ENCODE measurements around the gene APOC1. TPM values are rescaled to one million over a fixed set of nuclear protein-coding genes. Genes with fewer than 3 reads are reported as not detected.

The APOC1 gene
- total RNA-seq, 4 donors from 2014 or later: 3.0 to 7.4 (median 3.5) TPM; not detected in 1

DNA sequence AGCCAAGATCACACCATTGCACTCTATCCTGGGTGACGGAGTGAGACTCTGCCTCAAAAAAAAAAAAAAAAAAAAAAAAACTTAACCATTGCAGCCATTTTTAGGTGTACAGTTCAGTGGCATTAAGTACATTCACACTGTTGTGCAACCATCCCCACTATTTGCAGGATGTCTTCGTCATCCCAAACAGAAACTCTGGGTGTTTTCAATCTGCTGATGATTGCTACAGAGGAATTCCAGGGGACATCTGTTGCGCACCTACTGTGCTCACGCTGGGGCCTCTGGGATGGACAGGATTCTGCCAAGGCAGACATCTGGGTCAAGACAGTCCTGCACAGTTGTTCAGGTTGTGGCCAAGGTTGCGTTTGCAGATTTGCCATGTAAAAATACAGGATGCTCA, 25.3 kb downstream of the APOC1 start:
- no peak overlapping the region for H3K27ac ChIP-seq
- intact Hi-C loops (cut with DNase I; ENCODE audit: low total_unique reads): no loop called here
- no peaks in the 10 kb centered on the region for H3K9me3 ChIP-seq
- H3K4me1 ChIP-seq: no peaks in the 10 kb centered on the region
- no peaks in the 10 kb centered on the region for H3K27me3 ChIP-seq
- no peak overlapping the region for H3K4me3 ChIP-seq
- no peak for DNase-seq
- no peaks in the 10 kb centered on the region for H3K36me3 ChIP-seq
- TF ChIP-seq CTCF (IDR thresholded peaks at IDR 0.05) (no peak), POLR2A (IDR thresholded peaks at IDR 0.05) (no peak)

DNA sequence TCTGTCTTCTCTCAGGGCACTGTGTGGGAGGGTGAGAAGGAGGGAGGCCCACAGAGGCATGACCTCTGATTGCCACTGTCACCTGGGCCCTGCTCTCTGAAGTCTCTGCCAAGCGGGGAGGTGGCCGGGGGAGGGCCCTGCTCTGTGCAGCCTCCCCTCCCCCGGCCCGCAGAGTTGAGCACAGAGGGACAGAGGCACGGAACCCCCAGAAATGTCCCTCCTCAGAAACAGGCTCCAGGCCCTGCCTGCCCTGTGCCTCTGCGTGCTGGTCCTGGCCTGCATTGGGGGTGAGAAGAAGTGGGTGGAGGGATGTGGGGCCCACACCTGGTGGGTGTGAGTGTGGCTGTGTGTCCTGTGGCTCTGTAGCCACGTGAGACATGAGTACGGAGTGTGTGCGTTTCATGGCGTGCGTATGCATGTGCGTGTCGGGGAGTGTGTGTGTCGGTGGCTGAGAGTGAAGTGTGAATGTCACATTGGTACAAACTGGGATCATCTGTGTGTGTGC, 27.7 kb downstream of the APOC1 start, which contains the start of gene APOC4:
TSS of gene APOC4 (plus strand) at position 171 of the 505 bp plus-strand sequence. CDS start at position 212, 41 bp downstream.
- no peak for TF ChIP-seq POLR2A (IDR thresholded peaks at IDR 0.05)
- TF ChIP-seq CTCF (IDR thresholded peaks at IDR 0.05): no peak
- intact Hi-C loops (cut with DNase I; ENCODE audit: low total_unique reads): no loop called here
- no peak for DNase-seq

DNA sequence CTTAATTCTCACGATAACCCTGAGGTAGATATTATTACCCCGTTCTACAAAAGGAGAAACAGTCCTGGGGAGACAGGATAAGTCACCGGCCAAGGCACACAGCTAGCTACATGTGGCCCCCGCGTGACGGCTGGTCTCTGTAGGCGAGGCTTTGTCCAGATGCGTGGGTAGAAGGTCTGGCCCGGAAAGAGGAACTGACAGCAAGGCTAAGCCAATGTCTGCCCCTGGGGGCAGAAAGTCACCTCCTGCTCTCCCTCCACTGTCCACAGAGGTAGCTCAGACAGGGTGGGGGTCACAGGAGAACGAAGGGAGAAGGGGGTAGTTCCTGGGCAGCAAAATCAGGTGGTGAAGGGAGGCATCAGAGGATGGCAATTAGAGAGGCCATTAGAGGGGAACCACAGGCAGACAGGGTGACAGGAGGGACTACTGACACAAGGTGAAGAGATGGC, 29.4 kb downstream of the APOC1 start:
- no peak for DNase-seq

More for the DNA sequence above, 27.7 kb downstream of the APOC1 start, which contains the start of gene APOC4:
- no peaks in the 10 kb centered on the region for H3K27me3 ChIP-seq
- no peaks in the 10 kb centered on the region for H3K36me3 ChIP-seq
- H3K27ac ChIP-seq: no peak within 1 kb of the TSS
- H3K9me3 ChIP-seq: no peaks in the 10 kb centered on the region
- H3K4me1 ChIP-seq: no peaks in the 10 kb centered on the region
- H3K4me3 ChIP-seq: no peak within 1 kb of the TSS

GRCh38 chr19:44947041-44947581, 32.7 kb downstream of the APOC1 start:
- Histone ChIP-seq H3K4me3 (no peak overlapping the region), H3K4me1 (peaks cover 0 to 3% of the 10 kb centered on the region in 2 donors), H3K27me3 (no peaks in the 10 kb centered on the region), H3K36me3 (no peaks in the 10 kb centered on the region), H3K27ac (no peak overlapping the region), H3K9me3 (no peaks in the 10 kb centered on the region)
- DNase-seq: no peak
- intact Hi-C loops (cut with DNase I; ENCODE audit: low total_unique reads): no loop called here
- TF ChIP-seq CTCF (IDR thresholded peaks at IDR 0.05) (no peak), POLR2A (IDR thresholded peaks at IDR 0.05) (no peak)

More for the DNA sequence above, 29.4 kb downstream of the APOC1 start:
- H3K4me3 ChIP-seq: no peak overlapping the region
- no peaks in the 10 kb centered on the region for H3K9me3 ChIP-seq
- no peaks in the 10 kb centered on the region for H3K36me3 ChIP-seq
- no peak overlapping the region for H3K27ac ChIP-seq
- H3K4me1 ChIP-seq: no peaks in the 10 kb centered on the region
- TF ChIP-seq CTCF (IDR thresholded peaks at IDR 0.05): no peak
- no peak for TF ChIP-seq POLR2A (IDR thresholded peaks at IDR 0.05)
- intact Hi-C loops (cut with DNase I; ENCODE audit: low total_unique reads): no loop called here
- no peaks in the 10 kb centered on the region for H3K27me3 ChIP-seq

GRCh38 chr19:44948237-44948636, 33.8 kb downstream of the APOC1 start:
- intact Hi-C loops (cut with DNase I; ENCODE audit: low total_unique reads): no loop called here
- no peaks in the 10 kb centered on the region for H3K27me3 ChIP-seq
- no peaks in the 10 kb centered on the region for H3K36me3 ChIP-seq
- TF ChIP-seq CTCF (IDR thresholded peaks at IDR 0.05): no peak
- TF ChIP-seq POLR2A (IDR thresholded peaks at IDR 0.05): no peak
- no peak overlapping the region for H3K4me3 ChIP-seq
- H3K9me3 ChIP-seq: no peaks in the 10 kb centered on the region
- H3K27ac ChIP-seq: no peak overlapping the region
- H3K4me1 ChIP-seq: peaks cover 0 to 3% of the 10 kb centered on the region in 2 donors
- no peak for DNase-seq

All from uterus (tissue), 4 donors.